ENCODE measurements around the gene CTNNBL1. TPM values are rescaled to one million over a fixed set of nuclear protein-coding genes. Genes with fewer than 3 reads are reported as not detected.

CTNNBL1 gene
- total RNA-seq, 2 donors from 2014 or later = 29.9 to 39.9 TPM

- TF ChIP-seq CTCF (IDR thresholded peaks at IDR 0.05) = peak in 1 of 2 donors; percentile 2
- peaks cover 0 to 36% of the 10 kb centered on the region in 2 donors for H3K4me1 ChIP-seq
- no peaks in the 10 kb centered on the region for H3K36me3 ChIP-seq
- no peaks in the 10 kb centered on the region for H3K9me3 ChIP-seq
- no peak for DNase-seq (ENCODE audit: low spot score)
- H3K27me3 ChIP-seq = peaks cover 0 to 7% of the 10 kb centered on the region in 2 donors
- H3K27ac ChIP-seq = peak within 1 kb of the TSS; percentile 84 to 92
- H3K4me3 ChIP-seq = peak within 1 kb of the TSS; percentile 61 to 64
These were observed 208.9 kb downstream of the CTNNBL1 start, which contains the start of gene VSTM2L for GRCh38 chr20:37902504-37903313. Gene VSTM2L (plus strand): TSS chr20:37903127. CDS start chr20:37903351, 224 bp downstream.

DNA sequence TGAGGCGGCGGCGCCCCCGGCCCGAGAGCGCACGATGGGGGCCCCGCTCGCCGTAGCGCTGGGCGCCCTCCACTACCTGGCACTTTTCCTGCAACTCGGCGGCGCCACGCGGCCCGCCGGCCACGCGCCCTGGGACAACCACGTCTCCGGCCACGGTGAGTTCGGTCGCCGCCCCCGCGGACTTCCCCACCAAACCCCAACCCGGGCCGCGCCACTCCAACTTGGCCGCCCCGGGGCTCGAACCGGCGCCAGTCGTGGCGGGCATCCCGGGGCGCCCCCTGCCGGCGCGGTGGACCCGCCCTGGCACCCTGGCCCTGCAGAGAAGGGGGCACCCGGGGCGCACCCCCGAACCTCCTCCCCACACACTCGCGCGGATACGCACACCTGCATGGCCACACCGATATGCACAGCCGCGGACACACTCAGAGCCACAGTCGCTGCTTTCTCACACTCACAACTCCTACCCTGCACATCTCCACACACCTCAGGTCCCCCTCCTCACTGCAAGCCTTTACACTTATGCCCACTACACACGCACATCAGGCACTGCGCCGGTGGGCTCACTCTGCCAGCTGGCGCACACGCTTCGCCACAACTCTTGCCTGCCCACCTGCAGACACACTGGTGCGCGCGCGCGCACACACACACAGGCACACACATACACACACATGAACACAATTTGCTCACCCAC, 209.6 kb downstream of the CTNNBL1 start:
- Histone ChIP-seq H3K27ac (peak overlapping the region; percentile 84 to 92), H3K4me3 (peak overlapping the region; percentile 61 to 64), H3K9me3 (no peaks in the 10 kb centered on the region), H3K4me1 (peaks cover 0 to 38% of the 10 kb centered on the region in 2 donors), H3K27me3 (peaks cover 0 to 7% of the 10 kb centered on the region in 2 donors), H3K36me3 (no peaks in the 10 kb centered on the region)
- no peak for DNase-seq (ENCODE audit: low spot score)
- peak; percentile 23 to 61 for TF ChIP-seq CTCF (IDR thresholded peaks at IDR 0.05)

- H3K9me3 ChIP-seq = no peaks in the 10 kb centered on the region
- DNase-seq (ENCODE audit: low spot score) = no peak
- H3K27me3 ChIP-seq = peaks cover 0 to 7% of the 10 kb centered on the region in 2 donors
- peaks cover 0 to 36% of the 10 kb centered on the region in 2 donors for H3K4me1 ChIP-seq
- peak overlapping the region; percentile 61 to 64 for H3K4me3 ChIP-seq
- H3K27ac ChIP-seq = peak overlapping the region; percentile 84 to 92
- H3K36me3 ChIP-seq = no peaks in the 10 kb centered on the region
- TF ChIP-seq CTCF (IDR thresholded peaks at IDR 0.05) = no peak
These were observed 210.3 kb downstream of the CTNNBL1 start for GRCh38 chr20:37904008-37904642.

DNA sequence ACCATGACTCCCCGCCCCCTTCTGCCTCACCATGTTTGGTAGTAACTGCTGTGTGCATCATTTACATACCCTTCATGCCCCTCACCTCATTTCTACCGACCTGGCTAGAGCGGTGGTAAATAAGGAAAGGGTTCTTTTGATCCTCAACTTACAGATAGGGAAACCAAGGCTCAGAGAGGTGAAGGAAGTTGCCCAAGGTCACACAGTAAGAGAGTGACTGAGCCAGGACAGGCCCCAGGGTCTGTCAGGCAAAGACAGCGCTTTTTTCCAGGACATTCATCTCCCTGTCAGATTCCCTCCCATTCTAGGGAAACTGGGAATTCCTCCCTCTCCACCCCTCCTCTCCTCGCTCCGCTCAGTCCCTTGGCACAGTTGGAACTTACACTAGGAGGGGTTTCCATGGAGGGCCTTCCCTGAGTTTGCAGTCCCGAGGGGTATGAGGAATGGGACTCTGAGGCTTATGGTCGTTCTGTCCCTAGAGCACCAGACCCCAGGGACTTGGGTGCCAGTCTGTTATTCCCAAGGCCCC, 211.1 kb downstream of the CTNNBL1 start:
- no peak for TF ChIP-seq CTCF (IDR thresholded peaks at IDR 0.05)
- Histone ChIP-seq H3K9me3 (no peaks in the 10 kb centered on the region), H3K27ac (peak overlapping the region; percentile 84 to 92), H3K27me3 (peaks cover 0 to 7% of the 10 kb centered on the region in 2 donors), H3K4me1 (peaks cover 0 to 36% of the 10 kb centered on the region in 2 donors), H3K36me3 (no peaks in the 10 kb centered on the region), H3K4me3 (peak overlapping the region; percentile 61 to 64)
- DNase-seq (ENCODE audit: low spot score) = no peak

All from right atrium auricular region (tissue), 2 donors.